Endothelial cell of hepatic sinusoid (primary cell): ENCODE data around the gene MLLT1.

ENCODE experiments used
- in situ Hi-C: cut with HindIII; loops from 2 replicates; pipeline ENCODE4 v1.10.0; 2017; ENCODE audit warnings: low sequenced_read_pairs

The MLLT1 gene

DNA sequence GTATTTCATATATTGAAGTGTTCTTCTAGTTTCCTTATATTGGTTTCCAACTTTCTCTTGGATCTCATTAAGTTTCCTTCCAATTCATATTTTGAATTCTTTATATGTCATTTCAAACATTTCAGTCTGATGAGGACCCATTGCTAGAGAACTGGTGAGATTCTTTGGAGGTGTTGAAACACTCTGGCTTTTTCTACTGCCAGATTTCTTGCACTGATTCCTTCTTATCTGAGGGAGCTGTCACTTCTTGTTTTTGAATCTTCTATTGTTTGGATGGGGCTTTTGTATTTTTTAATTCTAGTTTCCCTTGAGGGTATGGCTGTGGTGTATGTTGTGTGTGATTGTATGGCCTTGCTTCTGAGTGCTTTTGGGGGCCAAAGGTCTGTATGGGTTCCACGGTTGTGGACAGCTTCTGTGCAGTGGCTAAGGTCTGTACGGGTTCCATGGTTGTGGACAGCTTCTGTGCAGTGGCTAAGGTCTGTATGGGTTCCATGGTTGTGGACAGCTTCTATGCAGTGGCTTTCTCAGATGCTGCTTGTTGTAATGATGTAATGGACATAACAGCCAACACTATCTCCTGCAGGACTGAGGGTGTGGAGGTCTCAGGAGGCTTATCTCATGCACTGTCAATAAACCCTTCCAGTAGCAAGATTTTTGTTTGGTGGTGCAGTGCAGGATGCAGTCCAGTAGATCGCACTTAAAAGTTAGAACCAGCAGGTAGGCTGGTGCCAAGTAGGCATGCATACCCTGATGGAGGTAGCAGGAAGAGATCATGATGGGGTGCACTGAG lies 107.5 kb downstream of the MLLT1 start:
- in situ Hi-C loops: no loop called here

DNA sequence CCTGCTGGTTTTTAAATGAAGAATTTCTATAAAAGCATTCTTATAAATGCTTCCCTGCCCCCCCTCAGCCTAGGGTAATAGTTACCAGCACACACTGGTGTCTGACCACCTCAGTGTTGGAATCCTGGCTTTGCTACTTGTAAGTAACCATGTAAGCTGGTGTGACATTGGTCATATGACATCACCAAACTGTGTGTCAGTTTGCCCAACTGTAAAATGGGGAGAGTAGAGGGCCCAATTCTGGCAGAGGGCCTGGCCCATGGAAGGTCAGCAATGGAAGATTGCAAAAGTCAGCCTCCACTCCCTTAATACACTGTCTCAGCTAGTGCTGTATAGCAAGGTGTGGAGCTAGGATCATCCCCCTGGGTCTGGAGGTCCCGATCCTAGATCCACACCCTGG lies 112.7 kb downstream of the MLLT1 start:
- in situ Hi-C loops: no loop called here

DNA sequence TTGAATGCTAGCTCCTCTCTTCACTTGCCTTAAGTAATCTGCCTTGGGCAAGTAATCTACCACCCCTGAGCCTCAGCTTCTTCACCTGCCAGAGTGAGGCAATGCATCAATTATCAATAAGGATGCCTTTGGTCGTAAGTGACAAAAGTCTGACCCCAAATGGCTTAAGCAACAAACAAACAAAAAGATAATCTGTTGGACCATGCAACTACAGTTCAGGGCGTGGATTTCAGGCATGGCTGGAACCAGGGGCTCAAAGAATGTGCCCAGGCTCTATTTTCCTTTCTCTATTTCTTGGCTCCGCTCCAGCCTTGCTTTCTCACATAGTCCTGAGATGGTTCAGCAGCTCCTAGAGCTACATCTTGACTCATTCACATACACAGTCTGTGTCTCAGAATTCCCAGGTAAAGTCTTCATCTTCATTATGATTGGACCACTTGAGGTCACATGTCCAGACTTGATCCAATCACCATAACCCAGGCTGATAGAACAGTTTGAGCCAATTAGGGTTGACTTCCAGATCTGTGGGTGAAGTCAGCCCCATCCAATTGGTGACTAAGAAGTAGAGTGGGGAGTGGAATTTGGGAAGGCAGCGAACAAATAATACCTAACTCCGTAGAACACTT lies 114.8 kb downstream of the MLLT1 start:
- in situ Hi-C loops: no loop called here

DNA sequence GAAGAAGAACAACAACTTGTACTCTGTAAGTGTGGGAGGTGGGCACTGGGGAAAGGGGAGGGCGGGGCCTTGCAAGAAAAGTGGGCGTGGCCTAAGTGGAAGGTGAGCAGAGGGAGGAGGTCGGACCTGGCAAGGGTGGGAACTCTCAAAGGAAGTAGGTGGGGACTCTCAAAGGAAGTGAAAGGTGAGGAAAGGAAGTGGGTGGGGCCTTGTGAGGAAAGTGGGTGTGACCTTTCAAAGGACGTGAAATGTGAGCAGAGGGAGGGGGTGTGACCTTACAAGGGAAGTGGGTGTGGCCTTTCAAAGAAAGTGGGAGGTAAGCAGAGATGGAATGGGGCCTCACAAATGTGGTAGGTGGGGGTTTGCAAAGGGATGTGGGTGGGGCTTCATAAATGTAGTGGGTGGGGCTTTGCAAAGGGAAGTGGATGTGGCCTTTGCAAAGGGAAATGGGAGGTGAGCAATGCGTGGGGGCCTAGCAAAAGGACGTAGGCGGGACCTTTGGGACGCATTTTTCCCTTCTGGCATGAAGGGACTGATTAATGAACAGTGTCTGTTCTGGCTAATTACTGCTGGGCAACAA lies 118.4 kb downstream of the MLLT1 start:
- in situ Hi-C loops: no loop called here
